CD4-positive, alpha-beta T cell (primary cell): ENCODE measurements around the gene SYN1. TPM values are rescaled to one million over a fixed set of nuclear protein-coding genes. Genes with fewer than 3 reads are reported as not detected.

ENCODE experiments used
- ATAC-seq: fragments of 200-7000 bp; cut with Tn5 transposase; one replicate; pipeline ENCODE4 v1.10.0; 2022; ENCODE audit warnings: mild to moderate bottlenecking; ENCODE audit not compliant: poor library complexity
- CTCF ChIA-PET: fragments of 350-600 bp; sonication (Branson Sonifier 250); formaldehyde crosslinking; loops from one replicate; lab custom pipeline; 2021; ENCODE audit warnings: antibody characterized with exemption, inconsistent platforms; lab: Charles Lee
- POLR2A ChIA-PET: fragments of 350-600 bp; sonication (Branson Sonifier 250); formaldehyde crosslinking; loops from one replicate; lab custom pipeline; 2021; ENCODE audit warnings: antibody characterized with exemption, inconsistent platforms; lab: Charles Lee
- DNase-seq, 14 experiments: peaks; one replicate each; pipeline ENCODE4 v3.0.0-alpha.2; 2013 to 2020; ENCODE audit warnings: mixed read lengths in 2 of 14
- H3K27ac ChIP-seq, 2 donors: one replicate each; pipeline versions ENCODE4 v1.5.1 to v1.7.0; 2013; ENCODE audit warnings: low read length in 2 of 2, low read depth in 1 of 2, mild to moderate bottlenecking in 1 of 2
- H3K27me3 ChIP-seq, 2 experiments: 1 replicate in 1 of 2; 2 replicates in 1 of 2; pipeline versions ENCODE4 v1.6.1 to v1.7.0; 2013; ENCODE audit warnings: low read length in 2 of 2, control low read depth in 1 of 2, mild to moderate bottlenecking in 1 of 2, moderate library complexity in 1 of 2; ENCODE audit not compliant: insufficient read depth in 2 of 2, control insufficient read depth in 1 of 2
- H3K36me3 ChIP-seq: one replicate; pipeline ENCODE4 v1.6.1; 2013; ENCODE audit warnings: low read length, control low read depth; ENCODE audit not compliant: insufficient read depth
- H3K4me1 ChIP-seq: one replicate; pipeline ENCODE4 v1.6.1; 2013; ENCODE audit warnings: low read length, control low read depth; ENCODE audit not compliant: insufficient read depth
- H3K4me3 ChIP-seq: one replicate; pipeline ENCODE4 v1.5.1; 2013; ENCODE audit warnings: mild to moderate bottlenecking, low read length, moderate library complexity
- H3K9me3 ChIP-seq, 2 experiments: 1 replicate in 1 of 2; 2 replicates in 1 of 2; pipeline versions ENCODE4 v1.6.1 to v1.7.0; 2013; ENCODE audit warnings: low read length in 2 of 2, mild to moderate bottlenecking in 2 of 2, control low read depth in 1 of 2, moderate library complexity in 1 of 2; ENCODE audit not compliant: control insufficient read depth in 1 of 2, insufficient read depth in 1 of 2
- H3K27ac Mint-ChIP-seq: one replicate; pipeline ENCODE4 v1.8.0; 2020; ENCODE audit warnings: mixed read lengths
- H3K27me3 Mint-ChIP-seq: one replicate; pipeline ENCODE4 v1.8.0; 2021; ENCODE audit warnings: mixed read lengths
- H3K36me3 Mint-ChIP-seq: one replicate; pipeline ENCODE4 v1.8.0; 2021; ENCODE audit warnings: low read depth, mixed read lengths
- H3K4me1 Mint-ChIP-seq: one replicate; pipeline ENCODE4 v1.8.0; 2021; ENCODE audit warnings: low read depth, mixed read lengths
- H3K4me3 Mint-ChIP-seq: one replicate; pipeline ENCODE4 v1.8.0; 2020; ENCODE audit warnings: mild to moderate bottlenecking, mixed read lengths
- H3K9me3 Mint-ChIP-seq: one replicate; pipeline ENCODE4 v1.8.0; 2020; ENCODE audit warnings: mixed read lengths
- intact Hi-C, 2 experiments: fragments of 100-400 bp; cut with DNase I in 1 of 2; cut with micrococcal nuclease in 1 of 2; formaldehyde crosslinking; loops; one replicate each; pipeline versions ENCODE4 v1.15.1 to v1.9.0; 2023 to 2025; cut with DNase I, micrococcal nuclease
- total RNA-seq, 174 experiments: library from RNA in 2 of 174; stranded (reverse) in 2 of 174; gene quantifications; one replicate each; pipeline ENCODE4 v1.2.3 and lab custom pipeline; 2021 to 2026
- TF ChIP-seq, protein P1 (sequence below): fragments of 200-600 bp; IDR thresholded peaks from one replicate; pipeline ENCODE4 v1.8.0; 2022; ENCODE audit warnings: antibody characterized with exemption, mild to moderate bottlenecking

The SYN1 gene
- total RNA-seq, 2 experiments from 2014 or later = 0.27 to 0.87 TPM

GRCh38 chrX:47558436-47558835 lies 61.2 kb downstream of the SYN1 start:
- Histone ChIP-seq H3K36me3 (peaks cover 10% of the 10 kb centered on the region), H3K4me3 (no peak overlapping the region), H3K27me3 (no peaks in the 10 kb centered on the region), H3K27ac (no peak overlapping the region), H3K9me3 (no peaks in the 10 kb centered on the region), H3K4me1 (peaks cover 28% of the 10 kb centered on the region)
- H3K4me3 Mint-ChIP-seq = no peak overlapping the region
- H3K4me1 Mint-ChIP-seq = peaks cover 44% of the 10 kb centered on the region
- ATAC-seq (no peak), DNase-seq (no peak)
- CTCF ChIA-PET = interaction anchor here (0.7 kb wide), 1 partner anchor 33 kb away, joined by 3 read pairs; no protein-coding TSS in a partner anchor
- TF ChIP-seq, protein P1, sequence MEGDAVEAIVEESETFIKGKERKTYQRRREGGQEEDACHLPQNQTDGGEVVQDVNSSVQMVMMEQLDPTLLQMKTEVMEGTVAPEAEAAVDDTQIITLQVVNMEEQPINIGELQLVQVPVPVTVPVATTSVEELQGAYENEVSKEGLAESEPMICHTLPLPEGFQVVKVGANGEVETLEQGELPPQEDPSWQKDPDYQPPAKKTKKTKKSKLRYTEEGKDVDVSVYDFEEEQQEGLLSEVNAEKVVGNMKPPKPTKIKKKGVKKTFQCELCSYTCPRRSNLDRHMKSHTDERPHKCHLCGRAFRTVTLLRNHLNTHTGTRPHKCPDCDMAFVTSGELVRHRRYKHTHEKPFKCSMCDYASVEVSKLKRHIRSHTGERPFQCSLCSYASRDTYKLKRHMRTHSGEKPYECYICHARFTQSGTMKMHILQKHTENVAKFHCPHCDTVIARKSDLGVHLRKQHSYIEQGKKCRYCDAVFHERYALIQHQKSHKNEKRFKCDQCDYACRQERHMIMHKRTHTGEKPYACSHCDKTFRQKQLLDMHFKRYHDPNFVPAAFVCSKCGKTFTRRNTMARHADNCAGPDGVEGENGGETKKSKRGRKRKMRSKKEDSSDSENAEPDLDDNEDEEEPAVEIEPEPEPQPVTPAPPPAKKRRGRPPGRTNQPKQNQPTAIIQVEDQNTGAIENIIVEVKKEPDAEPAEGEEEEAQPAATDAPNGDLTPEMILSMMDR = no peak
- POLR2A ChIA-PET = no interaction called here
- H3K27me3 Mint-ChIP-seq = no peaks in the 10 kb centered on the region
- H3K9me3 Mint-ChIP-seq = no peaks in the 10 kb centered on the region
- peaks cover 22% of the 10 kb centered on the region for H3K36me3 Mint-ChIP-seq
- intact Hi-C loops = loop anchor here in 1 of 2 experiments (5.0 kb wide), 1 partner anchor 76 kb away; the partner anchor contains the start of gene ZNF41
- no peak overlapping the region for H3K27ac Mint-ChIP-seq

DNA sequence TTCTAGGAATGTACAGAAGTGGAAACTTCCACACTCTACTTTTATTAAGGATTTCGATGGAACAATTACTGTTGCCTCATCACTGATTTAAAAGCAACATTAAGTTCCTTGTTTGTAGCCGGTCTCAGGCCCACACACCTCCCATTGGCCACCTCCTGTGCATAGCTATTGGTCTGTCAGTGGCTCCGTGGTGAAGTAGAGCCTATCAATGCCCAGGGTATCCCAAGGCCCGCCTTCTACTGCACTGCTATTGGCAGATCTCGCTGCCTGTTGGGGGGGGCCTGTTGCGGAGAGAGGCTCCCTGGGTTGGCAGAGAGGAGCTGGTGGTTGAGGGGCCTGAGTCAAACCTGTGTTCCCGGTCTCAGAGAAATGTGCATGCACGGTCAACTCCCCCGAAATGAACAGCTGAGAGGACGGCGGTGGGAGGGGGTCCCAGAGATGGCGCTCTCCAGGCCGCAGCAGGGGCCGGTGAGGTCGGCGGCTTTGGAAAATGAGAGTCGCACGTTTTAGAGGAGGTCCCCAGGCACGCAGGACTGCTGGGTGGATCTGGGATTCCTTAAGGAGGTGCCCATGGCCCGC lies 63.5 kb downstream of the SYN1 start:
- Histone ChIP-seq H3K9me3 (no peaks in the 10 kb centered on the region), H3K36me3 (no peaks in the 10 kb centered on the region), H3K27ac (peak overlapping the region in 1 of 2 donors; percentile 60), H3K27me3 (no peaks in the 10 kb centered on the region), H3K4me1 (peaks cover 10% of the 10 kb centered on the region), H3K4me3 (peak overlapping the region; percentile 66)
- Mint-ChIP-seq H3K4me1 (peaks cover 24% of the 10 kb centered on the region), H3K27ac (peak overlapping the region; percentile 86), H3K27me3 (no peaks in the 10 kb centered on the region), H3K4me3 (peak overlapping the region; percentile 92), H3K9me3 (no peaks in the 10 kb centered on the region), H3K36me3 (peaks cover 4% of the 10 kb centered on the region)
- TF ChIP-seq, protein P1 = no peak
- intact Hi-C loops = loop anchor here in 1 of 2 experiments (5.0 kb wide), 1 partner anchor 74 kb away; the partner anchor contains the start of gene ZNF41
- POLR2A ChIA-PET = interaction anchor here (0.5 to 1.7 kb wide), 17 partner anchors 8 to 1018 kb away, joined by 3 to 12 read pairs (median 4); partner anchors contain the start of genes CDK16, ELK1, RBM3 and TIMP1
- CTCF ChIA-PET = interaction anchor here (2.8 kb wide), 1 partner anchor 33 kb away, joined by 9 read pairs; no protein-coding TSS in a partner anchor
- DNase-seq (peak; percentile 66 to 92 (median 78)), ATAC-seq (peak; percentile 85)

DNA sequence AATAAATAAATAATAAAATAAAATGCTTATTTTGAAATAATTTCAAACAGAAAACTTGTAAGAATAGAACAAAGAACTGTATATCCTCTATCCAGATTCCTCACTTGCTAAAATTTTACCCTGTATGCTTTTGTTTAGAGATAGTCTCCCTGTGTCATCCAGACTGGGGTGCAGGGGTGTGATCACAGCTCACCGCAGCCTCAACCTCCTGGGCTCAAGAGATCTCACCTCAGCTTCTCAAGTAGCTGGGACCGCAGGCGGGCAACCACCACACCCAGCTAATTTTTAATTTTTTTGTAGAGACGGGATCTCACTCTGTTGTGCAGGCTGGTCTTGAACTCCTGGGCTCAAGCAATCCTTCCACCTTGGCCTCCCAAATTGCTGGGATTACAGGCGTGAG lies 76.2 kb downstream of the SYN1 start:
- no peaks in the 10 kb centered on the region for H3K9me3 Mint-ChIP-seq
- ATAC-seq (no peak), DNase-seq (peak in 1 of 14 experiments; percentile 30)
- ChIA-PET CTCF (no interaction called here), POLR2A (no interaction called here)
- Histone ChIP-seq H3K36me3 (no peaks in the 10 kb centered on the region), H3K27me3 (no peaks in the 10 kb centered on the region), H3K9me3 (no peaks in the 10 kb centered on the region), H3K27ac (no peak overlapping the region), H3K4me1 (no peaks in the 10 kb centered on the region), H3K4me3 (no peak overlapping the region)
- no peaks in the 10 kb centered on the region for H3K36me3 Mint-ChIP-seq
- H3K4me3 Mint-ChIP-seq = no peak overlapping the region
- intact Hi-C loops = no loop called here
- H3K27ac Mint-ChIP-seq = no peak overlapping the region
- no peaks in the 10 kb centered on the region for H3K27me3 Mint-ChIP-seq
- TF ChIP-seq, protein P1 = no peak
- no peaks in the 10 kb centered on the region for H3K4me1 Mint-ChIP-seq
